Uterus (tissue), 2 donors: ENCODE measurements around the gene GALNT12.

Source experiments
- POLR2A ChIP-seq, 2 donors: fragments of 450-650 bp; IDR thresholded peaks; one replicate each; pipeline ENCODE4 v1.6.1; 2016; ENCODE audit warnings: antibody characterized with exemption in 2 of 2, mild to moderate bottlenecking in 1 of 2, moderate library complexity in 1 of 2
- TF ChIP-seq, protein P1 (sequence below), 4 experiments: fragments of 200-600 bp in 2 of 4; fragments of 450-650 bp in 2 of 4; sonication (generic) in 2 of 4; IDR thresholded peaks; one replicate each; pipeline ENCODE4 v1.5.1; 2016 to 2019; ENCODE audit warnings: antibody characterized with exemption in 4 of 4, mild to moderate bottlenecking in 2 of 4, moderate library complexity in 1 of 4

GRCh38 chr9:98837516-98837915, 30.0 kb downstream of the GALNT12 start:
- TF ChIP-seq, protein P1, sequence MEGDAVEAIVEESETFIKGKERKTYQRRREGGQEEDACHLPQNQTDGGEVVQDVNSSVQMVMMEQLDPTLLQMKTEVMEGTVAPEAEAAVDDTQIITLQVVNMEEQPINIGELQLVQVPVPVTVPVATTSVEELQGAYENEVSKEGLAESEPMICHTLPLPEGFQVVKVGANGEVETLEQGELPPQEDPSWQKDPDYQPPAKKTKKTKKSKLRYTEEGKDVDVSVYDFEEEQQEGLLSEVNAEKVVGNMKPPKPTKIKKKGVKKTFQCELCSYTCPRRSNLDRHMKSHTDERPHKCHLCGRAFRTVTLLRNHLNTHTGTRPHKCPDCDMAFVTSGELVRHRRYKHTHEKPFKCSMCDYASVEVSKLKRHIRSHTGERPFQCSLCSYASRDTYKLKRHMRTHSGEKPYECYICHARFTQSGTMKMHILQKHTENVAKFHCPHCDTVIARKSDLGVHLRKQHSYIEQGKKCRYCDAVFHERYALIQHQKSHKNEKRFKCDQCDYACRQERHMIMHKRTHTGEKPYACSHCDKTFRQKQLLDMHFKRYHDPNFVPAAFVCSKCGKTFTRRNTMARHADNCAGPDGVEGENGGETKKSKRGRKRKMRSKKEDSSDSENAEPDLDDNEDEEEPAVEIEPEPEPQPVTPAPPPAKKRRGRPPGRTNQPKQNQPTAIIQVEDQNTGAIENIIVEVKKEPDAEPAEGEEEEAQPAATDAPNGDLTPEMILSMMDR (IDR thresholded peaks at IDR 0.05): no peak
- no peak for TF ChIP-seq POLR2A (IDR thresholded peaks at IDR 0.05)
